NCI-H446 (cell line): Measurements from ENCODE around the gene LSM14B.

ENCODE experiments used
- DNase-seq, 2 experiments: peaks; one replicate each; lab custom pipeline; 2025; lab: John Stamatoyannopoulos, UW

The LSM14B gene

GRCh38 chr20:62183426-62184142 is 61.3 kb downstream of the LSM14B start:
- no peak for DNase-seq
